NCI-H1436 treated with DMSO at 0.1 percent for 48 hours (cell line): ENCODE results near the gene RBM47.
"Not testable (repeated sequence)": the region's sequence is repeated elsewhere in the genome, so short reads cannot be mapped to it uniquely, and the experiment has no call there.

Experiments
- DNase-seq: peaks from one replicate; lab custom pipeline; 2025; lab: John Stamatoyannopoulos, UW

RBM47 gene

DNA sequence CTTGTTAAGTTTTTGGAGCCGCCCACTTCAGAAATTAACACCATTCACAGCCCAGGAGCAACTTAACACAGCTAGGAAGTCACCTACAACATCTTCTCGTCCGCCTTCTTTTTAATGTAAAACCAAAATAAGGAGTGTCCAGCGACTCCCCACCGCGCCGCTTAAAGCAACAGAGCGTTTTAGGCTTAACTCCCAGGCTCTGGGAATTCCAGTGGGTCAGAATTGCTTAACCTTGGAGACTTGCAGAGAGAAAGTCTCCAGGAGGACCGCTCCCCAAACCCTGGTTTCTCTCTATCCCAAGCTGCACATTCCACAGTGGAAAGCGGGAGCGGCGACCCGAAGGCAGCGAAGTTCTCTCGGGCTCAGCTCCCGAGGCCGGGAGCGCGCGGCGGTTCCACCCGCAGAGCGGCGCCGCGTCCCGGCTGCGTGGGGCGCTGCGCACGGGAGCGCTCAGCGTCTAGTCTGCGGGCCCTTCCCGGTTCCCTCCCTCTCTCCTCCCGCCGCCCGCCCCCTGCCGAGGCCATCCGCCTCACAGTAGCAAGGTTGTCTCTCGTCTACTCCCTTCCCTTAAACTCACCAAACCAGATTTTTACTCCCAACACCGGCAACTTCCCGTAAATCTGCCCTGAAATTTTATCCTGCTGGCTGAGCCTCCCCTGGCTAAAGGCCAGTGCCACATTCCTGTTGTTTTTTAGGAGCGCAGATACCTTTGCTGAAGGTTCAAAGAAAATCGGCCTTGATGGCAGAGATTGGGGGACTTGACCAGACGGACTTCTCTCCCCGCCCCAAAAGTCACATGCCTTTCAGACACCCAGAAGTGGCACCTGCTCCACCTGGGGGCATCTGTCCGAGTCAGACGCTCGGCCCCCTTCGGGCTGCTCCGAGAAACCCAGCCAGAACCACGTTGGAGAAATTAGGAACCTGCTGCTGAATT lies at the start of gene RBM47:
RBM47 (minus strand) TSS at position 464 of the 934 bp plus-strand sequence. CDS start 190,971 bp downstream, outside the sequence.
- no peak for DNase-seq

DNA sequence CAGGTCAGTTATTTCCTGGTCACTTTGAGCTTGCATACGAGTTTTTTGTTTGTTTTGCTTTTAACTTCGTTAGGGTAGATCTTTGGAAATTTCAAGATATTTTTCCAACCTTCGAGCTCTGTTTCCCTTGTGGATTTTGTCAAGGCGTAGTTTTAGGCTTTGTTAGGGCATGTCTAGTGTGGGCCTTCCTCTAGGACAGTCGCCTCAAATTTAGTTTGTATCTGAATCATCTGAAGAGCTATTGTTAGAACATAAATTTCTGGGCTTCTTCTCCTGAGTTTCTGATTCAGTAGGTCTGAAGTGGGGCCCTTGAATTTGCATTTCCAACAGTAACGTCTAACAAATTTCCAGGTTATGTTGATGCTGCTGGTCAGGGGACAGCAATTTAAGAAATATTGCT lies 48.8 kb upstream of the RBM47 start:
- DNase-seq, result no peak

DNA sequence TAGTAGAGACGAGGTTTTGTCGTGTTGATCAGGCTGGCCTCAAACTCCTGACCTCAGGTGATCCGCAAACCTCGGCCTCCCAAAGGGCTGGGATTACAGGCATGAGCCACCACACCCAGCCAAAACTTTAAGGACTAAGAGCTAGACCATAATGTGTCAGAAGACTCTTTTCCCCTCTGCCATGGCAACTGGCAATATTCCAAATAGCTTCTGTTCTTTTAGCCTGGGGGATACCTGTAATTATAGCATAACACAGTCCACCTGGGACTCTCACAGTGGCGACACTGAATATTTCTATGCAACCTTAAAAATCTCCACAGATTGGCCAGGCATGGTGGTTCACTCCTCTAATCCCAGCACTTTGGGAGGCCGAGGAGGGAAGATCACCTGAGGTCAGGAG lies 45.5 kb upstream of the RBM47 start:
- peak; percentile 54 for DNase-seq

DNA sequence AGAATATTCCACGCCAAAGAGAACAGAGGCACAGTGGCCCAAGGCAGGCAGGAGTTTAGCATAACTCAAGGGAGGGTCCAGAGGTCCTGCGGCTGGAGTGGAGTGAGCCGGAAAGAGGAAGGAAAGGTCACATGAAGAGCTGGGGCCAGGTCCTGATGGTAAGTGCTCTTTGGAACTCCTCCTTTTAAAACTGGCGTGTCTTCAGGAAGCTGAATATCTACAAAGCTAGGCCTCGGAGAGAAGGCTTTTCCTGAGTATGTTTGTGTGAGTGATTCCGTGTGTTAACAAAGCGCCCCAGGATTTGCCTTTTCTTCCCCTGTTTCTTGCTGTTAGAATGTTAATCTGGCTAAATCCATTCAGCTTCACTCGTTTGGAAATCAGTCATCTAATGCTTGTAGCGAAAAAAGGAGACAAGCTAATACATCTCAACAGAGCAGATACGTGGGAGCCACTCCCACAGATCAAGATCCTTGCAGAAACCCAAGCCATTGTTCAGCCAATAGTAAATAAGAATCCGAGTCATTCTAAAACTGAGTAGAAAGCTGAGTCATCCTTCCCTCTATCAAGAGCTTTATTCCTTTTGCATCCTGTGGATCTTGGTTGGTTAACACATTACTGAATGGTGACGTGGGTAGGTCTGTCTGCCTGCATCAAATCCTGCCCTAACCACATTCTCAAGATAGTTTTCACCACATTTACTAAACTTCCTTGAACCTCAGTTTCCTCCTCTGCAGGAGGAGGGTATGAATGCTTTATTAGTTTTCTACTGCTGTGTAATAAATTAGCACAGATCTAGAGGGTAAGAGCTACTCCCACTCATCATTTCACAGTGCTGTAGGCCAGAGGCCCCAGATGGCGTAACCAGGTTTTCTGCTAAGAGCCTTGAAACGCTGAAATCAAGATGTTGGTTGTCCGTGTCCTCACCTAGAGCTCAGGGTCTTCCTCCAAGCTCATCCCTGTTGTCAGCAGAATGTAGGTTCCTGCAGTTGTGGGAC lies 43.2 kb upstream of the RBM47 start:
- peak; percentile 54 for DNase-seq

DNA sequence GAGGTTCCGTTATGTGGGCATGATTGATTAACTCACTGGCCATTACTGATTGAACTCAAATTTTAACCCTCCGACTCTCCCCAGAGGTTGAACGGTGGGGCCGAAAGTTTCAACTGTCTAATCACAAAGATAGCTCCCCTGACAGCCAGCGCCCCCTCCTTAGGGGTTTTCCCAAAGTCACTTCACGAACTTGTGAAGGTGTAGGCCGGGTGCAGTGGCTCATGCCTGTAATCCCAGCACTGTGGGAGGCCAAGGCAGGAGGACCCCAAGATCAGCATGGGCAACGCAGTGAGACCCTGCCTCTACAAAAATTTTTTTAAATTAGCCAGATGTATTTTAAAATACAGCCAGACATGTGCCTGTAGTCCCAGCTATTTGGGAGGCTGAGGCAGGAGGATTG lies 39.8 kb upstream of the RBM47 start:
- DNase-seq, result no peak

DNA sequence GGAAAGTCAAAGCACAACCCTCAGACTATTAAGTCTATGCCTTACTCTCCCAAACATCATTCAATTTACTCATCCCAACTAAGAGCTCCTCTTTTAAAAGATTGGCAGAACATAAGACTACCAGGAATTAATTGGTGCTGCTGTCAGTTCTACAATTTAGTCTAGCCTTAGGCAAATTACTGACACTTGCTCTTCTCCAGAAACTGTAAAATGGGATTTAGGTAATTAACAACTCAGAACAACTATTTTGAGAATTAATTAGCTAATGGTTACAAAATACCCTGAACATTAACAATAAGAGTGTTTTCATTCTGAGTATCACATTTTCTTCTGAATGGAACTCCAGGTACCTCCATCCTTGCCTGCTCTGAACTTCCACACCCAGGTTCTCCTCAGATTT lies 36.2 kb upstream of the RBM47 start:
- no peak for DNase-seq

DNA sequence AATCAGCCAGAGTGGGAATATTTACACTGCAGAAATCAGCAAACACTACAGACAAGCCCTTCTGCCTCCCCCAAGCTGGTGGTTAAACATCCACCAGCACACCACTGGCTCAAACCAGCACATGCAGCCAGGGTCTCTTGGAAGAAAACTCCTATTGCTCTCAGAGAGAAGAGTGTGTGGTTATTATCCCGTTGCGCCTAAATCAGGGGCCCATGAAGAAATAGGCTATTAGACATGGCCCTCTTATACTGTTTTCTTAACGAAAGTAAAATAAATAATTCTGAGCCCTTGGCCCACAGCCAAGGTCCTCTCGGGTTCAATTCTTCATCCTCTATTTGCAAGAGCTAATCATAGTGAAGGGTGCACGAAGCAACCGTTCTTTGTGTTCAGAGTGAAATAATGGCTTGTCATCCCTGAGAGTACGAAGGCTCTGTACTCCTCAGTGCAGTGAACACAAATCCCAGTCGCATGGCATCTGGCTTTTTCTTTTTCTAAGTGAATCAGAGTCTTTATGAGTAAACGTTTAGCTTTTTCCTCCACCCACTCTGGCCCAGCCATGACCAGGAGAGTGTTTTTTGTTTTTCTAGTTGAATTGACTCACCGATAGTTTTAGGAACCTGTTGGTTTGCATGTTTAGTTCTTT lies 33.4 kb upstream of the RBM47 start:
- peak; percentile 86 for DNase-seq

DNA sequence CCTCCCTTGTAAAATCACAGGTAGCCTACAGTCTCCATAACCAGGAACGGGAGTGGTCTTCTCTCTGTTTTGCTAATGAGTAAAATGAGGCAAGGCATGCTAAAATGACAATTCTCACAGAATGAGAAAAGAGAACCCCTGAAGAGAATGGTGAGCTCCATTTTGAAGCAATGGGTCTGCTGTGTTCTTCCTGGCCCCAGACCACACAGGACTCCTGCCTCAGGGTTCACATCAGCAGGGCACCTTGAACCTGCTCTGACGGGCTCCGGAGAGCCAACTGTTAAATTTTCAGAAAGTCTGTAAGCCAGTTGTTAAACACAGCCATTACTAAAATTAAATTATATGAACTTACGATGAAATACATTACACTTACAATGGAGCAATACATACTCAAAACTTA lies 32.1 kb upstream of the RBM47 start:
- no peak for DNase-seq

DNA sequence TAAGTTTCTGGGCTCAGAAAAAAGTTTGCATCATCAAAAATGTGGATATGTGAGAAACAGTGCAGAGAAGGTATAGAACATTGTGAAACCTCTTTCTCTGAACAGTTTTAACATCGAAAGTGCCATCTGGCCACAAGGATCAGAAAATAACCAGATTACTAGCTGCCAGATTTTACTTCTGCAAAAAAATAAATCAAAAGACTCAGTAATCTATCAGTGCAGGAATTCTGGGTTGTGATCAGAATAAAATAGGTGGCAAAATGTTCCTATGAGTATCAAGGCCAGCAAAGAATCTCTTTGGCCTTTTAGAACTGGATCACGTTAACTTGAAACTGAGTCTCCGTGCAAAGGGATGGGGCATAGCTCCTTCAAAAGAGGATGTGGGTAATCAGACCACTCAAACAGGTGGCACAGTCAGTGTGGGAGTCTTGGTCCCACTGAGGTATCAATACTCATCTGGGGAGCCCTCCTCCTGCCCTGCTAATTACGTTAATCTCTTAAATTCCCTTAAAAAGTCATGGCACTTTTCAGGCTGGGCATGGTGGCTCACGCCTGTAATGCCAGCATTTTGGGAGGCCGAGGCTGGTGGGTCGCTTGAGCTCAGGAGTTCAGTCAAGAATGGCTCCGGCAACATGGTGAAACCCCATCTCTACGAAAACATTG lies 26.7 kb upstream of the RBM47 start:
- no peak for DNase-seq

DNA sequence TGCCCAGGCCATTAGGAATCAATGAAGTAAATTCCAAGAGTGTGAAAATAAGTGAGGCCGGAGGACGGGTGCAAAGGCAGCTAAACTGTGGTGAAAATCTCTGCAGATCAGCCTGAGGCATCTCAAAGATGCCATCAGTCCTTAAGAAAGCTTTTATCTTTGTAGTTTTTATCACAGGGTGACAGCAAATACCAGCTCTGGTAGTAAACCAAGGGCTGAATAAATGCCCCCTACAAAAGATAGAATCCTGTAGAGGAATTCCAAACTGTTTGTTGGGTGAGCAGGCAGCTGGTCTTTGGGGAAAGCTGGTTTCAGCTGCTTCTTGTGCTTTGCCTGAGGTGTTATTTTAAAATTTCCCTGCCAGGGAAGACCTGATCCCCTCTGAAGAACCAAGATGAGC lies 21.6 kb upstream of the RBM47 start:
- no peak for DNase-seq

DNA sequence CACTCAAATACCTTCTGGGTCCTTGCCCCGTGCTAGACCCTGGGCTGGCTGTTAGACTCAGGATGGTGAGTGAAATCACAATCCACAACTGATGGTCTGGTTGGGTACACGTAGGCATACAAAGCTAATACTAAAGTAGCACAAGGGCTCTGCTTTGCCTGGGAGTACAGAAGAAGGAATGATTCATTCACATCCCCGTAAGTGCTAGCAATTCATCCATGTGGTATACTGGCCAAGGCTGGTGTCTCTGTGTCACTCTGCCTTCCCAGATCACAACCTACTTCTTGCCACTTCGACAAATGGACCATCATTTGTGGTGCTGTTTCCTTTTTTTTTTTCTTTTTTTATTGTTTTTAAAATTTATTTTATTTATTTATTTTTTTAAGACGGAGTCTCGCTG lies 19.7 kb upstream of the RBM47 start:
- DNase-seq, result no peak

DNA sequence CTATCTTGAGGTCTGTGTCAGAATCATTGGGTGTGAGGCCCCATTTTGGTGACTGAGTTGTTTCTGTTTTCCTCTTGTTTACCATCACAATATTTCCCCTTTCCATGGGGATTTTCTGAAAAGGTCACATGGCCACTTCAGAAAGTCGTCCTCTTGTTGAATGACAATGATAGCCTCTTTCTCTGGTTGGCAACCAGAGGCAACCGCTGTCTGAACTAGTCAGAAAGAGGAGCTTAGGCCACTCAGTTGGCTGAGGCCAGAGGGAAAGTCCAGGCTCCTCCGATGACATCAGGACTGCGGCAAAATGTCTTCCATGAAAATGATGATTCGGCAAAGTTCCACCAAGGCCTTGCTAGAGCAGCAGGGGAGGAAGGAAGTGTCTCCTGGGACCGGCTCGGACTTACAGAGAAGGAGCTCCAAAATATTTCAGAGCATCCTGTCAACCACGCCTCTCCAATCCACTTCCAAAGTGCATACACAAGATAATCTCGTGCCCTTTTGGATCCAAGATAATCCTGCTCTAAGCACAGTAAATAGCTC lies 19.1 kb upstream of the RBM47 start:
- DNase-seq, result no peak

DNA sequence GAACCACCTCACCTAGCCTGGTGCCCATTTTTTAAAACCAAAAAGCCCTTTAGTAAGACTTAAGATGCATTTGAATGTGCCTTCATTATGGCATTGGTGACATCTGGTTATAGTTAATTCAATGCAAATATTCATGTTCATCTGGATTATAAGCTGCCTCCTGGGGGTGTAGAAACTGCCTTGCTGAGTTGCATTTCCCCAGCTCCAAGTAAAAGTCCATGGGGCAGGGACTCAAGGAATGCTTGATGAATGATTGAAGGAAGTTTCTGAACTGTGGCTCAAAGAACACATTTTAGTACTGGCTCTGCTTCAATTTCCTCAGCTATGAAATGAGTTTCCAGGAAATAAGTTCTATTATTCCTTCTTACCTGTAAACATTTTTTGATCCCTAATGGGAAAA lies 18.5 kb upstream of the RBM47 start:
- DNase-seq, result no peak

DNA sequence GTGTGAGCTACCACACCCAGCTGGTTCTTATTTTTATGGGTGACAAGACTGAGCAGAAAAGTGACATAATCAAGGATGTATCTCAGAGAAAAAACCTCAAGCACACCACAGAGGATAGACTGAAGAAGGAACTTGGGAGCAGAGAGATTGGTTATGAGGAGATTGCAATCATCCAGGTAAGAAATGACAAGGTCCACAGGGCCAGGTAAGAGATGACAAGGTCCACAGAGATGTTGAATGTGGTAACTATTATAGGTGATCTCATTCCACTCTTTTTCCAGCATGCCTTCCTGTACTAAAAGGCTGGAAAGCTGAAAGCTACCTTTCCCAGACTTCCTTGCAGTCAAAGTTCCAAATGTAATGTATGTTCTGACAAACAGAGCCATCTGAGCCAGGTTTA lies 15.9 kb upstream of the RBM47 start:
- no peak for DNase-seq

DNA sequence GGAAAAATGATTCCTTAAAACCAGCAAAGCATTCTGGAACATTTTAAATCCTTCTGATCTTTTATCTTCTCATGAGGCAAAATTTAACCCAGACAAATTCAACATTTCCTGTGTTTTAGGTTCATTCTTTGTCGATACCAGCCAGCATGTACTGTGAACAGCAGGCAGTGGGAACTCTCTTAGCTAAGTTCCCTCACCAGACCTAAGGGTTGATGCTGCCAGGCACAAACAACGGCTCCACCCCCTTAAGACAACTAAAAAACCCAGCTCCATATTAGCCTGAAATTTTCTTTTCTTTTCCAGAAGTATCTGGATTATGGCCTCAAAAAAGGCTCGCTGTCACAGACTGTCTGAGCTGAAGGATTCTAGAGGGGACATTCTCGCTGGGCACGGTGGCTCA lies 2.4 kb upstream of the RBM47 start:
- no peak for DNase-seq

DNA sequence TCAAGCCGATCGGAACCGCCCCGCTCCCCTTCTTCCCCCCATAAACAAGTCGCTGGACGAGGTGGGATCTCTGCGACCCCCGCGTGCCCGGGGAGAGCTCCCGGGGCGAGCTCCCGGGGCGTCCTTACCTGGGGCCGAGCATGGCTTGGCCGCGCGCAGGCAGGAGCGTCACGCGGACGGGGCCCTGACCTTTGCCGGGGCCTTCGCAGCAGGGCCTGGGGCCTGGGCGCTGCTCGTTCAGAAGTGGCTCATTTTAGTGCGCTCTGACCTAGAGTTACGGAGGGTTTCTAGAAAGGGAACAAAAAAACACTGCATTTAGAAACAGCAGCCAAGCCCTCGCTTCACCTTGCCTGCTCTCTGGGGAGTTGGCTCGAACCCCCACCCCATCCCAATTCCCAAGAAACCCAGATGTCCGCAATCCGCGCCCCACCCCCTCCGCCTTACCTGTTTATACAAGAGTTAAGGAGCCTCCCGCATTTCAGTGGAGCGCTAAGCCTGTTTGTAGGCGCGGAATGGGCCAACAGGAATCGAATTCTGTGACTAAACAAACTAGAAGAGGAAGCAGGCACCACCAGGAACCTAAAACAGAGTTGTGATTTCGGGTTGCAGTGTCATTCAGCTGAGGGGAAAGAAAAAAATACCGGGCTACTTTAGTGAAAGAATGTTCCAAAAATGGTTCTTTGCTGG lies 814 bp upstream of the RBM47 start:
- no peak for DNase-seq

DNA sequence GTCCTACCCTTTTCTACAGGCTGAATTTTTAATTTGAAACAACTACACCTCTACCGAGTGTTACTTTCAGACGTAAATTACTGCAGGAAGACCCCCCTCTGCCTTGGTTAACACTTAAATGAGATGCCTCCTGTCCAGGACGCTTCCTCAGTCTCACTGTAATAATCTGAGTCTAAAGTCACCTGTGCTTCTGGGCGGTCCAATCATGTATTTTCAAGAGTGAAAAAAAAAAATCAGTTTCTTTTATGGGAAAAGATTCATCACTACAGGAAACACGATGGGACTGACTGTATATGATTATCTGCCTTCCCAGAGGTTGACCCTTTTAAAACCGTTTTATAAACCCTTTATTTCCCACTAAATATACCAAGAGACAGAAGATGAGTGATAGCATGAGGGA lies 776 bp downstream of the RBM47 start:
- no peak for DNase-seq

DNA sequence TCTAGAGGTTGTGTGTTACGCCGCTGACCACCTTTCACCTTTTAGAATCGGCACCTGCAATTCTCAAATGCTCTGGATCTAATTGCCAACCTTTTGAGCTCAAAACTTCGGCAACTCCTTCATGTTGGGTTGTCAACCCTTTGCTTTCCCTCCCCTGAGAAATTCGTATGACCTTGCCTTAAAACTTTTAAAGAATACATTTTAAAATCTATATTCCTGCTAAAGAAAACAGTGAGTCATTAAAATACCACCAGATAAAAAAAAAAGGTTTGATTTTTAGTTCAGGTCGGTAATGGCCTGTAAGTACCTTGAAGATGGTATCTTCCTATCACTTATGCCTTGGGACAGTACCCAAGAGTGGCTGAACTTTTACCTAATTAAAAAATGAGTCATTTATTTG lies 1.3 kb downstream of the RBM47 start:
- not testable (repeated sequence) for DNase-seq

DNA sequence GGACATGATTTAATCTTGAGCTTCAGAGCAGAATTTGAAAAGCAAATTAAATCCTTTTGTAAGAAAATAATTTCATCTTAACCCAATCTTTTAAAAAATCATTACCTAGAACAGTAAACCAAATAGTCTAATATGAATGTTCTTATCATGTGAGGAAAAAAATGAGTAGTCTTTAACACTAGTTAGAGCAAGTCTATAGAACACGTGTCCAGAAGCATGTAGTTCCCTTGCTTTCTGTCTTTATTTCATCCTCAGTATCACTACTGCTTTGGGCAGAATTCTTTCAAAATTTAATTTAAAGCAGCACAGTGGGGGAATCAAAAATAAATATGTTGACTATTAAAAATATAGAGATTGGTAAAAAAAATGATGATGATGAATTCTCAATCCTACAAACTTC lies 2.1 kb downstream of the RBM47 start:
- no peak for DNase-seq

DNA sequence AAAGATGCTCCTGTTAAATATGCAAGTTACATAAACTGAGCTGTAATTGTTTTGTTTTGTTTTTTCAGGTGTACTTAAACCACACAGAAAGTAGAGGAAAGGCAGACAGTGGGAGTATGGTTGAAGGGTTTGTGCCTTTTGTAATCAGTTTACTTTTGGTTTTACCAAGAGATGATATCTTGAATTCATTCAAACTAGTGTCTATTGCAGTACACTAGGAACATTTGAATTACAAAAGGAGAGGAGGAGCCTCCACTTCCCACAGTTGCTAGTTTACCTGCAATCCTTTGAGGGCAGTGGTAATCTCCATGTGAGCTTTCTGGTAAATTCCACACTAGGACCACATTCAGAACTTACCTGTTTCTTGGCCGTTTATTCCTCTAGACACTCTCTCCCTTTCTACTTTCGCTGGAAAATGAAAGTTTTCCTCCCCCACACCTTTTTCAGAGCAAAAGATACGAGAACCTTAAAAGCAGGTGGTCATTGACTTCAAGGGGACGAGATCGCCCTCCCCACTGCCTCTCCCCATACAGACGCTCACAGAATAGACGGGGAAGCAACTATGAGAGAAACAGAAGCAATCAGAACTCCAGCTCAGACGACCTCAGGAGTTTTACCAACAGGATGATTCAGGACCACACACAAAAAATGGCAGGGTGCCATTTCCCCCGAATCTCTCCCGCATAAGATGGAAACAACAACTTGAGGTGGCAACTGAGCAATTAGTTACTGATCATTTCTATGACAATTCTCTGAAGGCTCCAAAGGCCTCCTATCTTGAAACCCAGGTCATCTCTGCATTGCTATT lies 3.3 kb downstream of the RBM47 start:
- DNase-seq, result no peak
